GM21825 (cell line): ENCODE measurements around the gene DCTN2.
"Not testable (repeated sequence)": the region's sequence is repeated elsewhere in the genome, so short reads cannot be mapped to it uniquely, and the experiment has no call there.

Source experiments
- ATAC-seq: cut with Tn5 transposase; IDR thresholded peaks from one replicate; pipeline ENCODE4 v1.9.1; 2021; ENCODE audit warnings: mild to moderate bottlenecking, moderate library complexity; ENCODE audit not compliant: unreplicated experiment

The DCTN2 gene

GRCh38 chr12:57546438-57547287, at the start of gene DCTN2:
DCTN2 (minus strand) TSS chr12:57547192; CDS start chr12:57547063, 129 bp downstream.
- peak; percentile 97 for ATAC-seq

DNA sequence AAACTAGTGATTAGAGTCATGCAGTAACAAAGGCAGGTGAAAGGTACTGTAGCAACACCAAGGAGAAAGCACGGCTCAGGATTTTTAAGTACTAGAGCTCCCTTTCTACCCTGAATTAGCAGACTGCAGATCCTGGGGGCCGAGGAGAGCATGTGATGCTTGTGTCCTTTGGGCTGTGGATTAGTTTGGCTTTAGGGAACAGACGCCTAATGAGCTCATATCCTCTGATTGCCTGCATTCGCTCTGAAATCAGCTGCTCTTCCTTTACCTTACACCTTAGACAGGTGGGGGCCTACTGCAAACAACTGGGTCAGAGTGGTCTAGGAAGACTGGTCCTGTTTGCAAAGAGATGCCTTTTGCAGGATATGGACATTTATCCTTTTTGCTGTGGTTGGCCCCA, 46.2 kb upstream of the DCTN2 start:
- no peak for ATAC-seq

DNA sequence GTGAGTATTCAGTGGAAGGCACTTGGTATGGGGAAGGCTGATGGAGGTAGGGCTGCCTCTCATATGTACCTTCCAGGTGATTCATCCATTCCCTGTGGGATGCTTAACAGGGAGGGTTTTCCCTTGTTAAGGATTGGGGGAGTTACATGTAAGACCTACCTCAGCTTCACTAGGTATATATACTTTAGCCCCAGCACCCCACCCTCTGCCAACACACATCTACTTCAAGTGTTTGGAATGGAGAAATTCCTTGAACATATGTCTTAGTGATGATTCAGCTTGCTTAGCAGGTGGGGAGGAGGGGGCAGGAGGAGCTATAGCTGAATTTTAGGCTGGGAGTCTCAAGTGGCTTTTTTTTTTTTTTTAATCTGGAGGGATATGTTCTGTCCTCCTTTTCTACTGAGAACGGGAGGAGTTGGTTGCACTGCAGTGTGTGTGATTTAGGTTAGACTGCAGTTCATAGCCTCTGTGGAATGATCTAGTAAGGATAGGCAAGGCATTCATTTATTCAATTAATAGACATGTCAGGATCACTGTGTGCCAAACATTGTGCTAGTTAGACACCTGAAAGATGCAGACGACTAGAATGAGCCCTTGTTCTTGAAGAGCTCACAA, 45.7 kb upstream of the DCTN2 start:
- no peak for ATAC-seq

- no peak for ATAC-seq
These were observed 44.9 kb upstream of the DCTN2 start for GRCh38 chr12:57591782-57592325.

DNA sequence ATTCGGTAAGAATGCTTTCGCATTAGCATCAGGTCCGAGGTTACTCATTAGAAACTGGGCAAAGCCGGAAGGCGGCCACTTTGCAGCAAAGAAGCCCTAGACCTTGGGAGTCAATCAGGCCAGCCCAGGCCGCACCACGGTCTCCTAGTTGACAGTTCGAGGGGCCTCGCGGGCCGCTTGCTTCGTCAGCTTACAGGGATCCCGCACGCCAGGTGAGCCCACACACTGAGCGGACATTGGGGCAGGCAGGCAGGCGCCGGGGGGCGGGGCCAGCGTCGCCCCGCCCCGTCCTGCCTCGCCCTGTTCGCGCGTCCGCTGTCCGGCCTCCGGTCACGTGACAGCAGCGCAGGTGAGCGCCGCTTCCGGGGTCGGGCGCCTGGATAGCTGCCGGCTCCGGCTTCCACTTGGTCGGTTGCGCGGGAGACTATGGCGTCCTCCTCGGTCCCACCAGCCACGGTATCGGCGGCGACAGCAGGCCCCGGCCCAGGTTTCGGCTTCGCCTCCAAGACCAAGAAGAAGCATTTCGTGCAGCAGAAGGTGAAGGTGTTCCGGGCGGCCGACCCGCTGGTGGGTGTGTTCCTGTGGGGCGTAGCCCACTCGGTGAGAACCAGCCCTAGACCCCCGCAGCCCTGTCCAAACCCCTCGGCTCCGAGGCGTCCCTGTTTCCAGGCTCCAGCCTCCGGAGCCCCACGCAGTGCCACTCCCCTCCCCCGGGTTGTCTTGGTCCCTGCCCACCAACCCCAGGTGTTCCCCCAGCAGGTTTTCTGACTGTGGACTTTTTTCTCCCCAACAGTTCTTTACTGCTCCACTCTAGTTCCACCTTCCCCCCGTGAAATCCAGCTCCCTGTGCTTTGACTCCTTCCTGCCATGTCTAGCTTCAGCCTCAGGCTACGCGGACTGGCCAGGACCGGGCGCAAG, 44.1 kb upstream of the DCTN2 start, which contains the start of gene PIP4K2C:
PIP4K2C (plus strand) TSS at position 329 of the 918 bp plus-strand sequence; CDS start at position 427, 98 bp downstream.
- peak; percentile 94 for ATAC-seq

DNA sequence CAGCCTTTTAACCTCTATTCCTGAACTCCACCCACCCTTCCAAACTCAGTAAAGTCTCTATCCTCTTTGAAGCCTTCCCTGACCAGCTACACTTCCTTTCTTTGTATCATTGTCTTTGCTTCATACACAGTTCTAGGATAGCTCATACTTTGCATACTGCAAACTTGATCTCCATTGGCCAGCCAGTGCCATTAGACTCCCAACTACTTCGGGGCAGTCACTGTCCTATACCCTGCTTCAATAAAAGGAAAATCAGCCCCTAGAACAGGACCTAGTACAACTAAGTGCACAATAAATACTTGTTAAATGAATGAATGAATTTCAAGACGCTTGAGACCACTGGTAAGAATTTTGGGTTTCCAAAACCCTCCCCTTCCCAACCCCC, 43.5 kb upstream of the DCTN2 start:
- ATAC-seq = no peak

DNA sequence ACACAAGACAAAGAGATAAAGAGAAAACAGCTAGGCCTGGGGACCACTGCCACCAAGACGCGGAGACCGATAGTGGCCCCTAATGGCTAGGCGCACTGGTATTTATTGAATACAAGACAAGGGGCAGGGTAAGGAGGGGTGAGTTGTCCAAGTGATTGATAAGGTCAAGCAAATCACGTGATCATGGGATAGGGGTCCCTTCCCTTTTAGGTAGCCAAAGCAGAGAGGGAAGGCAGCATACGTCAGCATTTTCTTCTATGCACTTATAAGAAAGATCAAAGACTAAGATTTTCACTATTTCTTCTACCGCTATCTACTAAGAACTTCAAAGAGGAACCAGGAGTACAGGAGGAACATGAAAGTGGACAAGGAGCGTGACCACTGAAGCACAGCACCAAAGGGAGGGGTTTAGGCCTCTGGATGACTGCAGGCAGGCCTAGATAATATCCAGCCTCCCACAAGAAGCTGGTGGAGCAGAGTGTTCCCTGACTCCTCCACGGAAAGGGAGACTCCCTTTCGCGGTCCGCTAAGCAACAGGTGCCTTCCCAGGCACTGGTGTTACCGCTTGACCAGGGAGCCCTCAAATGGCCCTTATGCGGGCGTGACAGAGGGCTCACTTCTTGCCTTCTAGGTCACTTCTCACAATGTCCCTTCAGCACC, 42.1 kb upstream of the DCTN2 start:
- not testable (repeated sequence) for ATAC-seq

DNA sequence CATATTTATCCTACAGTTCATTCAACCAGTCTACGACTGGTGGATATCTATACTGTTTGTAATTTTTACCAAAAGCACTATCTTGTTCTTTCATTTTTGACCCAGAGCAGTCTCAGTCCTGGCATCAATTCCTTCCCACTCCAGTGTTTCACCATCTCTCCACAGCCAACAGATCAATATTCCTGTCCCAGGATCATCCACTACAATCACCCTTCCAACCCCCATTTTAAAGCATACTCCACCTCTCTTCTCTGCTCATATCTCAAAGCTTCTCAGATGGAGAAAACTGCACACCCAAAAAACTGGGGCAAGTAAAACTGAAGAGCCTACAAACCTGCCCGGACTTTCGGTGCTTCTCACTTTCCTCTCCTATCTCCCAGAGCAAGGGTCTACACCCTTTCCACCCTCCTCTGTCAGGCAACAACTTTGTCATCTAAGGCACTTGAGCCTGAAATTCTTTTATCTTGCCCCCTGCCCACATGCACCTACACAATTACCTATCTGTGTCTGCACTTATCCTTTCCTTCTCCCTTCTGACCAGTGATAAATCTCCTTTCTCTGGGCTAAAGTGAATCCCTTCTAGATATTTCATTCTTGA, 39.9 kb upstream of the DCTN2 start:
- ATAC-seq = no peak

DNA sequence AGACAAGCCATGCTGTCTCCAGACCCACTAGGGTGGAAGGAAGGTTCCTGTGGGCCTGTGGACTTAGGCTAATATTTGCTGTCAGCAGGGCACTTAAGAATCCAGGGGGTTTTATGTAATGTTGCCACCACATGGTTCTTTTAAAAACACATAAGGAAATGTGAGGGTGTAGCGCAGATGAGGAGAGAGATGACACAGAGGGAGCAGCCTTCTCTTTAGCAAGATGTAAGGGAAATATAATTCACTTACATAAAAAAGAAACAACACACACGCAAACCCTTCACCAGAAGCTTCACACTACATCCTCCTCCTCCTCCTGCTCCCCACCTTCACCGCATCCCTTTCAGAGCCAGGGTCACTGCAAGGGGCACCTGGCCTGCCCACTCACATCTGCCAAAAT, 39.1 kb upstream of the DCTN2 start:
- ATAC-seq = no peak

GRCh38 chr12:57585156-57585555, 38.2 kb upstream of the DCTN2 start:
- no peak for ATAC-seq

- ATAC-seq = no peak
These were observed 37.7 kb upstream of the DCTN2 start for GRCh38 chr12:57584690-57585089.

GRCh38 chr12:57584050-57584449, 37.1 kb upstream of the DCTN2 start:
- no peak for ATAC-seq

DNA sequence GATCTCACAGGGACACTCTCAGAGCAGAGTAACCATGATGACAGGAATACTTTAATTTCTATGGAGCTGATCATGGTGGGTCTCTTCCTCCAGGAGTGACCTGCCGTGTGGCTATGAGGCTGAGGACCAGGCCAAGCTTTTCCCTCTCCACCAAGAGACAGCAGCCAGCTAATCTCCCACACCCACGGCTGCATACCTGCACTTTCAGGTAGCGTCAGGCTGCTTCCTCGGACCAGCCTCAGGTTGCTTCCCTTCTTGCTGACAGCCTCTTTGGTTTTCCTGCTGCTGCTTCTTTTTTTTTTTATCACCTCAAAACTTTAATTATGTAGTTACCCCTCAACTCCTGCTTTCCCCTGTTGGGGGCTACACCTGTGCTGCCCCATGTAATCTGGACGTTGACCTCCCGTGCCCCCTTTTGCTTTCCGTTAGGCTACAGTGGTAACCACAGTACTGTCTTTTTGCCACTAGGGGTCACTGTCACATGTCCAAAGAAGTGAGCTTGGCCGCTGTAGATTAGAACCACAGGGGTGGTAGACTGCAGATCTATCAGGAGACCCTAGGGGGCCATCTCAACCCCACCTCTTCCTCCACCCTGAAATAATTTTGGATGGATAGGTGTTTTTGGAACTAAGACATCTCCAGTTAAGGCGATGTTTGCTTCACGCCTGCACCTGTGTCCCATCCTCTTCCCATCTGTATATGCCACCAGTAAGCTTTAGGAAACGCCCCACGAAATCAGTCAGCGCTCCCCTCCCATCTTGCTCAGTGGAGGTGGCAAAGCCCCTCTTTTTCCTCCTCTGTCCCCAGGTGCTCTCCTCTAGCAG, 36.2 kb upstream of the DCTN2 start:
- ATAC-seq = peak; percentile 89

GRCh38 chr12:57582440-57582839, 35.4 kb upstream of the DCTN2 start:
- no peak for ATAC-seq

GRCh38 chr12:57581802-57582201, 34.8 kb upstream of the DCTN2 start:
- no peak for ATAC-seq

DNA sequence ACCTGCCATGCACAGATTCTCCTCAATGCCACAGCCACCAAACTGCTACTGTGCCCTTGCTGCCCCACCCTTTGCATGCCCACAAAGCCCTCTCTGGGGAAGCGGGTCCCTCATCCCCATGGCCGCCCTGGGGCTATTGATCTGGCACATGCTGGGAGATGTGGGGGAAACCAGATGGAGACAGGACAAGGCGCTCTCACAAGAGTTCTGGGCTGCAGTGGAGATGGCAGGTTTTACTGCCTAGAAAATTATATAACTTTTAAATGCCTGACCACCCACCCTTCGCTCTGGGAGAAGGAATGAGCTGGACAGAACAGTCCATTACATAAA, 33.4 kb upstream of the DCTN2 start:
- ATAC-seq = no peak

DNA sequence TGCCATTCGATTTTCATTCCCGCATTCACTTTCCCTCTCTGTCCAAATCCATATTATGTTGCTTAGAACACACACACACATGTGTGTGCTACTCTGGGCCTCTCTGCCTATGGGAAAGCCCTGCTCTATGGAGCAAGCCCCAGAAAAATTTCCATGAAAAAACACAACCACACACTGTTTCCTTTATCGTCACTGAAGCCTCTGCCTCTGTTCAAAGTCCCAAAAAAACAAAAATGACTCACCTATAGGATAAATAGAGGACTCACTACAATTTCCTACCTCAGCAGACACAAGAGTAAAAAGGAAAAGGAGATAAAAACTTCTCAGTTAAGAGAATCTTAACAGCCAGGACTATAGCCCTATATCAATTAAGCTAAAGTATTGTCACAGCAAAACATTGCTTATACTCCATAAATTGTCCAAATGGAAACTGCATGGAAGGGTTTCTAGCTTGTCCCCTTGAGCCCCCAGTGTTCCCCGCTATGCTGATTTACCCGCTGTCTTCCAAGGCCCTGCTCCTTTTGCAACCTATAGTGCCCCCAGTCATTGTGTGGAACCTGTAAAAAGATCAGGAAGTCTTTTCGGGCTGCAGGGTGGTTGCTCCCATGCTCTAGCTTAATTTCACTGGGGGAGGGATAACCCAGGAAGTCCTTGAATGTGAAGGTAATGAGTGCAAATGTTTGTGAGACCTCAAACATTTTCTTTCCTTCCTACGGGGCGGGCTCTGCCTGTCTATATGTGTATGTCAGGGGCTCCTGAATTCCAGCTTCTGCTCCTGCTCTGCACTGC, 32.9 kb upstream of the DCTN2 start:
- ATAC-seq = no peak

GRCh38 chr12:57579011-57579410, 32.0 kb upstream of the DCTN2 start:
- no peak for ATAC-seq
